ENCODE data around the gene ARPC5L. TPM values are rescaled to one million over a fixed set of nuclear protein-coding genes. Genes with fewer than 3 reads are reported as not detected.

ARPC5L gene
- total and polyA plus RNA-seq, 2 of the 13 experiments (the other 11 are each of a cell fraction or from before 2014, with no cell fraction given) = 29.9 to 33.8 TPM

DNA sequence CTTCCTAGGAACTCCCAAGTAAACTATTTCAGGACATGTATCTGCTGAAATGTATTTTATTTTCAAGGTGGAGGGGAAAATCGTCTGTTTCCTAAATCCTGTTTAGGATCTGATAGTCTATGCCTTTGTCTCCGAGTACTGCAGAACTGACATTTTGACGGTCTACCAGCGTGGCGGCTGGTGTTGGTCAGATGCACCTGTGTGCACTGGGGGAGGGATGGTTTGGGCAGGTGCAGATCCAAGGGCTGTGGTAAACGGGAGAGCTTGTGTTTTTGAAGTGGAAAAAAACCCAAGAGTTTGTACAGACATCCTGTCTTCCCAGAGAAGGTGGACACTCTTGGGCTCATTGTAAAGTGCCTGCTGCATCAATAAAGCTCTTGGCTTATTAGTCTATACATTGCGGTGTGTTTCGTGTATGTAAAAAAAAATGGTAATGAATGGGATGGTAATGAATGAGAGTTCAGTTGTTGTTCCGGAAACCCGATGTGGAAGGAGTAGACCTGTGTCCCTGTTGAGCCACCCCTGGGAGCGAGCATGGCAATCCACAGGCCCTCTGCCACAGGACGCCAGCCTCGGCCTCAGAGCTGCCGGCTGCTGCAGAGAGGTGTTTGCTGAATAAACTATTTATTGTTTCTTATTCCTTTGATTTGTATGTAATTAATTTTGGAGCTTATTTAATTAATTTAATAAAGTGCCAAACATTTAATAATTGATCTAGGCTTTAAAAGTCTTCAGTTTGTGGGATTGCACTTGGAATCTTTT lies 15.3 kb downstream of the ARPC5L start (continued):
- no peak for TF ChIP-seq ZBTB4 (CRISPR knock-in tag; IDR thresholded peaks at IDR 0.05; ENCODE audit: borderline replicate concordance)

GRCh38 chr9:124878021-124878420 lies 16.1 kb downstream of the ARPC5L start:
- H3K9me3 ChIP-seq (ENCODE audit: low read length) = no peaks in the 10 kb centered on the region
- ChIA-PET POLR2A (interaction anchor here (1.2 to 1.5 kb wide), 2 partner anchors 16 to 22 kb away, joined by 3 to 6 read pairs; partner anchors contain the start of genes ARPC5L and RPL35), CTCF (ENCODE audit: low intra/inter-chr PET ratio, low total read pairs) (no interaction called here)
- no peak overlapping the region for H3K4me2 ChIP-seq (ENCODE audit: low read depth, low read length)
- intact Hi-C loops (cut with micrococcal nuclease; ENCODE audit: unreplicated experiment) (no loop called here), in situ Hi-C loops (cut with HindIII; ENCODE audit: extremely low pct_ligation_motif_present, low pct_unique_long_range_greater_than_20kb) (no loop called here)
- H3K4me1 ChIP-seq (ENCODE audit: insufficient read depth, low read length) = no peaks in the 10 kb centered on the region
- BruUV-seq (replicated peaks) = no TSS peak
- H3K79me2 ChIP-seq (ENCODE audit: insufficient read depth, low read length) = peaks cover 12% of the 10 kb centered on the region
- H4K20me1 ChIP-seq (ENCODE audit: insufficient read depth, low read length) = no peaks in the 10 kb centered on the region
- ATAC-seq (no peak), FAIRE-seq (no peak), DNase-seq (ENCODE audit: low spot score) (no peak)
- TF ChIP-seq ZNF296 (CRISPR knock-in tag; conservative IDR thresholded peaks at IDR 0.05) (no peak), ZNF672 (CRISPR knock-in tag; IDR thresholded peaks at IDR 0.05) (no peak), ZNF333 (CRISPR knock-in tag; IDR thresholded peaks at IDR 0.05; ENCODE audit: borderline replicate concordance) (no peak), ZNF580 (CRISPR knock-in tag; IDR thresholded peaks at IDR 0.05; ENCODE audit: borderline replicate concordance, low read depth) (no peak)
- TF ChIP-seq, protein P1, sequence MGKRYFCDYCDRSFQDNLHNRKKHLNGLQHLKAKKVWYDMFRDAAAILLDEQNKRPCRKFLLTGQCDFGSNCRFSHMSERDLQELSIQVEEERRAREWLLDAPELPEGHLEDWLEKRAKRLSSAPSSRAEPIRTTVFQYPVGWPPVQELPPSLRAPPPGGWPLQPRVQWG (CRISPR knock-in tag; IDR thresholded peaks at IDR 0.05; ENCODE audit: borderline replicate concordance, low read depth) = no peak
- H3K9ac ChIP-seq (ENCODE audit: insufficient read depth, low read depth, low read length) = no peak overlapping the region
- no peak overlapping the region for H3K27ac ChIP-seq (ENCODE audit: extremely low read length, insufficient read depth, low read length)
- H3K4me3 ChIP-seq (replicated peaks in 1 of 3; ENCODE audit: insufficient read depth in 1 of 3, low read depth in 2 of 3, low read length in 3 of 3) = no peak overlapping the region
- no peak overlapping the region for H2AFZ ChIP-seq (ENCODE audit: low read length)
- H3K27me3 ChIP-seq (ENCODE audit: control insufficient read depth in 1 of 2, insufficient read depth in 2 of 2, low read length in 2 of 2) = no peaks in the 10 kb centered on the region
- WGBS (ENCODE audit: low lambda C conversion rate) = 96% methylated on average over 1 of the region's 1 CpG
- H3K36me3 ChIP-seq (replicated peaks in 1 of 2; ENCODE audit: control insufficient read depth in 1 of 2, insufficient read depth in 2 of 2, low read length in 2 of 2) = peaks cover 29 to 85% of the 10 kb centered on the region in 2 experiments; a peak in 4 of 5 replicates
